A549 (cell line): ENCODE data around the gene SH2D2A. TPM values are rescaled to one million over a fixed set of nuclear protein-coding genes. Genes with fewer than 3 reads are reported as not detected.
"Not testable (repeated sequence)": the region's sequence is repeated elsewhere in the genome, so short reads cannot be mapped to it uniquely, and the experiment has no call there.

Source experiments
- ATAC-seq, 2 experiments: fragments of 200-7000 bp in 1 of 2; fragments of >200 bp in 1 of 2; cut with Nextera tagmentation in 1 of 2; cut with Tn5 transposase in 1 of 2; 3 replicates each; pipeline versions ENCODE4 v1.8.0 to v1.9.1; 2018 to 2020; ENCODE audit warnings: mild to moderate bottlenecking in 1 of 2, moderate library complexity in 1 of 2
- CTCF ChIA-PET: fragments of 300-600 bp; sonication (Branson Sonifier 250); formaldehyde crosslinking; extraction: SDS; loops from one replicate; lab custom pipeline; 2021; ENCODE audit warnings: antibody characterized with exemption, inconsistent platforms; lab: Yijun Ruan, JAX
- POLR2A ChIA-PET: fragments of 350-600 bp; formaldehyde crosslinking; extraction: SDS; loops from one replicate; lab custom pipeline; 2021; ENCODE audit warnings: antibody characterized with exemption, inconsistent platforms; lab: Yijun Ruan, JAX
- DNase-seq, 2 experiments: peaks; one replicate each; pipeline versions ENCODE4 v3.0.0 to v3.0.0-alpha.2; 2011 to 2016; ENCODE audit warnings: low read depth in 1 of 2, low spot score in 1 of 2
- FAIRE-seq: peaks from 2 replicates; lab custom pipeline; 2011; peaks lifted over from hg19 to GRCh38; lab: Jason Lieb, UNC
- H3K27ac ChIP-seq, 2 experiments: fragments of >200 bp; sonication (Bioruptor Twin); formaldehyde crosslinking; 3 replicates each; pipeline ENCODE4 v1.5.1; 2016 to 2017
- H3K4me1 ChIP-seq: fragments of >200 bp; sonication (Bioruptor Twin); formaldehyde crosslinking; 3 replicates; pipeline ENCODE4 v1.6.1; 2016
- H3K4me2 ChIP-seq: fragments of >200 bp; sonication (Bioruptor Twin); formaldehyde crosslinking; 3 replicates; pipeline ENCODE4 v1.6.1; 2016
- H3K4me3 ChIP-seq: fragments of >200 bp; sonication (Bioruptor Twin); formaldehyde crosslinking; 3 replicates; pipeline ENCODE4 v1.5.1; 2016
- H3K9me3 ChIP-seq: fragments of >200 bp; sonication (Bioruptor Twin); formaldehyde crosslinking; 3 replicates; pipeline ENCODE4 v1.6.1; 2016
- BHLHE40 ChIP-seq: IDR thresholded peaks from 2 replicates; pipeline ENCODE4 v1.6.1; 2012; ENCODE audit warnings: low read depth, low read length, inconsistent platforms
- CEBPB ChIP-seq, 2 experiments: fragments of >200 bp in 1 of 2; sonication (Bioruptor Twin) in 1 of 2; formaldehyde crosslinking in 1 of 2; IDR thresholded peaks; 2 replicates each; pipeline ENCODE4 v1.6.1; 2012 to 2016
- EHMT2 ChIP-seq: fragments of 200-600 bp; sonication (generic); IDR thresholded peaks from 2 replicates; pipeline ENCODE4 v1.6.1; 2016; ENCODE audit warnings: antibody characterized with exemption, low read depth, mild to moderate bottlenecking, moderate library complexity
- EP300 ChIP-seq, 2 experiments: fragments of >200 bp; sonication (Bioruptor Twin); formaldehyde crosslinking; IDR thresholded peaks; 2 replicates in 1 of 2; 3 replicates in 1 of 2; pipeline ENCODE4 v1.6.1; 2016 to 2017
- FOSB ChIP-seq: fragments of 250-450 bp; sonication (Bioruptor Pico); IDR thresholded peaks from 2 replicates; pipeline ENCODE4 v1.5.0; 2020; ENCODE audit warnings: mild to moderate bottlenecking, moderate library complexity
- FOXS1 ChIP-seq: fragments of 250-450 bp; sonication (Bioruptor Pico); IDR thresholded peaks from 2 replicates; pipeline ENCODE4 v1.5.0; 2020; ENCODE audit warnings: mild to moderate bottlenecking, moderate library complexity
- RAD21 ChIP-seq, 2 experiments: fragments of >200 bp in 1 of 2; sonication (Bioruptor Twin) in 1 of 2; formaldehyde crosslinking in 1 of 2; IDR thresholded peaks in 1 of 2; conservative IDR thresholded peaks in 1 of 2; 2 replicates in 1 of 2; 3 replicates in 1 of 2; pipeline ENCODE4 v1.6.1; 2012 to 2018; ENCODE audit warnings: inconsistent platforms in 1 of 2
- SREBF2 ChIP-seq: fragments of 450-650 bp; IDR thresholded peaks from 2 replicates; pipeline ENCODE4 v1.6.1; 2014; ENCODE audit warnings: mild to moderate bottlenecking, moderate library complexity
- TFCP2L1 ChIP-seq: fragments of 250-450 bp; sonication (Bioruptor Pico); IDR thresholded peaks from 2 replicates; pipeline ENCODE4 v1.5.0; 2021; ENCODE audit warnings: mild to moderate bottlenecking
- ZFP36 ChIP-seq: fragments of 450-650 bp; IDR thresholded peaks from 2 replicates; pipeline ENCODE4 v1.6.1; 2014; ENCODE audit warnings: borderline replicate concordance; ENCODE audit not compliant: partially characterized antibody
- ZNF302 ChIP-seq: fragments of 250-450 bp; sonication (Bioruptor Pico); IDR thresholded peaks from 2 replicates; pipeline ENCODE4 v1.9.0; 2021; ENCODE audit warnings: inconsistent platforms, mild to moderate bottlenecking, moderate library complexity
- WGBS: methylation state at CpG from one replicate; pipeline ENCODE4 v1.1.6; 2017; ENCODE audit errors: missing lambda C conversion rate; 5-methylcytosine and 5-hydroxymethylcytosine counted together
- polyA plus RNA-seq, 4 experiments: library from polyadenylated mRNA; depleted of rRNA in 3 of 4; stranded (reverse); fragments of >200 nt; fragmentation: RNase III in 1 of 4; extraction: RNeasy Plus Mini Kit Qiagen cat#74134 plus additional on column Dnase treatment in 1 of 4; gene quantifications; 2 replicates in 3 of 4; 3 replicates in 1 of 4; pipeline ENCODE4 v1.2.3, GENCODE V29; 2011 to 2017
- TF ChIP-seq, protein P1 (sequence below): fragments of 250-450 bp; sonication (Bioruptor Pico); IDR thresholded peaks from 2 replicates; pipeline ENCODE4 v1.5.0; 2020; ENCODE audit warnings: low read depth, mild to moderate bottlenecking, moderate library complexity
- TF ChIP-seq, protein P2 (sequence below): IDR thresholded peaks from 2 replicates; pipeline ENCODE4 v1.6.1; 2012

SH2D2A gene
- polyA plus RNA-seq, 2 of the 4 experiments (the other 2 are of a cell fraction), result 1.6 to 1.8 TPM

DNA sequence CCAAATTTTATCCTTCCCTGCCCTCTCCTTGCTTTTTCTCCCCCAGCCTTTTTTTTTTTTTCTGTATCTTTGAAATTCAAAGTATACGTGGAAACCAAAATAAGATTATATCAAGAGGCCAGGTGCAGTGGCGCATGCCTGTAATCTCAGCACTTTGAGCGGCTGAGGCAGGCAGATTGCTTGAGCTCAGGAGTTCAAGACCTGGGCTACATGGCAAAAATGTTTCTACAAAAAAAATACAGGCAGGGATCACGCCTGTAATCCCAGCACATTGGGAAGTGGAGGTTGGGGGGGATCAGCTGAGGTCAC, 55.9 kb downstream of the SH2D2A start:
- Histone ChIP-seq H3K4me3 (no peak overlapping the region), H3K4me2 (no peak overlapping the region), H3K9me3 (no peaks in the 10 kb centered on the region), H3K4me1 (peaks cover 3% of the 10 kb centered on the region; the same call in 1 of the 3 replicates), H3K27ac (no peak overlapping the region)
- FAIRE-seq (no peak), DNase-seq (no peak), ATAC-seq (no peak)
- ChIA-PET CTCF (interaction anchor here (0.6 to 13.3 kb wide), 6 partner anchors 9 to 113 kb away, joined by 3 to 130 read pairs (median 4); partner anchors contain the start of genes ISG20L2 and METTL25B), POLR2A (interaction anchor here (1.0 to 1.2 kb wide), 2 partner anchors 9 to 13 kb away, joined by 3 to 5 read pairs; partner anchors contain the start of gene HDGF)
- 80% methylated on average over 4 of the region's 4 CpGs for WGBS
- TF ChIP-seq EHMT2, result no peak
- no peak for TF ChIP-seq FOXS1 (CRISPR knock-in tag)
- no peak for TF ChIP-seq RAD21 (conservative IDR thresholded peaks at IDR 0.05 in 1 of 2, IDR thresholded peaks at IDR 0.05 in 1 of 2)
- no peak for TF ChIP-seq ZFP36
- no peak for TF ChIP-seq TFCP2L1 (CRISPR knock-in tag)
- no peak for TF ChIP-seq FOSB (CRISPR knock-in tag)

DNA sequence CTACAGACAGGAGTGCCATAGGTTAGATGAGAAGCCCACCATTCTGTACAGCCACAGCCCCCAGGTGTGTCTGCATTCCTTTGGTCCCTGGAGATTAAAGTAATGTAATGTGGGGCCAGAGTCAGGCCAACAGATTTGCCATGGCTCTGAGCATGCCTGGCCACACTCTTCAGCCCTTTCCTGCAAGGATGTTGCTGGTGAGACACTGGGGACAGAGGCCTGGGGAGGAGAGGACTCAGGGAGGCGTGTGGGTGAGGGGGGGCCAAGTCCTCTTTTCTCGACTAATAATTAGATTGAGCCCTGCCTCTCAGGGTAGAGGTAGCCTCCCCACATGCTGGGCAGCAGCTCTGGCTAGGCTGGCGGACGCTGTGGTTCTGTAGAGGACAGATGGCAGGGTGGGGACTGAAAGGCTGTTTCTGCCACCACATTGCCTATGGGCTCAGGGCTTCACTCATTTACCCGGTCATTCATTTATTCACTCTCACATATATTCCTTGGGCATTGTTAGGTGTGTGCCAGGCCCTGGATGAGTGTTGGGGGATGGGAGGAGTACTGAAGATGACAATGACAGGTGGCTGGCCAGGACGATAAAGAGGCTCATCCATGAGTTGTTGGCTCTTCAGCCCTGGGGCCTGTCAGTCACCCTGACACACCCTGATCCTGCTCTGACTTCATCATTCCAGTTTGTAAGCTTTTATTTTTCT, 56.4 kb downstream of the SH2D2A start:
- FAIRE-seq, result no peak

DNA sequence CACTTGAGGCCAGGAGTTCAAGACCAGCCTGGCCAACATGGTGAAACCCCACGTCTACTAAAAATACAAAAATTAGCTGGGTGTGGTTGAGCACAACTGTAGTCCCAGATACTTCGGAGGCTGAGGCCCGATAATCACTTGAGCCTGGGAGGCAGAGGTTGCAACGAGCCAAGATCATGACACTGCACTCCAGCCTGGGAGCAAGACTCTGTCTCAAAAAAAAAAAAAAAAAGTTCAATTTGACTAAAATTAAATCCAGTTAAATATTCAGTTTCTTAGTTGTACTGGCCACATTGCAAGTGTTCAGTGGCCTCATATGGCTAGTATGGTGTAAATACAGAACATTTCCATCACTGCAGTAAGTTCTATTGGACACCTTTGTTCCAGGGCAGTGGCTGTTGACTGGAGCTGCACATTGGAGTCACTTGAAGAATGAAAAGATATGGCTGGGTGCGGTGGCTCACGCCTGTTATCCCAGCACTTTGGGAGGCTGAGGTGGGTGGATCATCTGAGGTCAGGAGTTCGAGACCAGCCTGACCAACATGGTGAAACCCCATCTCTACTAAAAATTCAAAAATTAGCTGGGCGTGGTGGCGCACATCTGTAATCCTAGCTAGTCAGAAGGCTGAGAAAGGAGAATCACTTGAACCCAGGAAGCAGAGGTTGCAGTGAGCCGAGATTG, 58.9 kb downstream of the SH2D2A start:
- FAIRE-seq, DNase-seq, H3K4me1 ChIP-seq, POLR2A ChIA-PET, ATAC-seq, H3K9me3 ChIP-seq, H3K27ac ChIP-seq, H3K4me2 ChIP-seq, H3K4me3 ChIP-seq: not testable (repeated sequence)
- CTCF ChIA-PET, result interaction anchor here (0.6 to 3.7 kb wide), 5 partner anchors 32 to 104 kb away, joined by 3 to 30 read pairs (median 5); partner anchors contain the start of genes CRABP2 and NTRK1
- 93% methylated on average over 10 of the region's 10 CpGs for WGBS

More for the DNA sequence above, 56.4 kb downstream of the SH2D2A start:
- H3K4me2 ChIP-seq, result no peak overlapping the region
- H3K4me1 ChIP-seq, result no peaks in the 10 kb centered on the region
- H3K27ac ChIP-seq, result no peak overlapping the region
- peak in 1 of 2 experiments; percentile 56; a peak in 4 of 6 replicates for ATAC-seq
- no peak for DNase-seq
- TF ChIP-seq EP300 (IDR thresholded peaks at IDR 0.05), result no peak
- no peak for TF ChIP-seq ZFP36
- no peak for TF ChIP-seq ZNF302 (CRISPR knock-in tag)
- TF ChIP-seq SREBF2, result no peak
- no peak for TF ChIP-seq FOXS1 (CRISPR knock-in tag)
- no peak for TF ChIP-seq BHLHE40
- TF ChIP-seq CEBPB (IDR thresholded peaks at IDR 0.05), result no peak
- ChIA-PET POLR2A (interaction anchor here (1.0 kb wide), 1 partner anchor 13 kb away, joined by 3 read pairs; no protein-coding TSS in a partner anchor), CTCF (interaction anchor here (0.6 to 13.3 kb wide), 7 partner anchors 8 to 114 kb away, joined by 3 to 130 read pairs (median 4); partner anchors contain the start of genes ISG20L2 and METTL25B)
- 66% methylated on average over 5 of the region's 6 CpGs for WGBS
- H3K4me3 ChIP-seq, result no peak overlapping the region
- no peaks in the 10 kb centered on the region for H3K9me3 ChIP-seq

DNA sequence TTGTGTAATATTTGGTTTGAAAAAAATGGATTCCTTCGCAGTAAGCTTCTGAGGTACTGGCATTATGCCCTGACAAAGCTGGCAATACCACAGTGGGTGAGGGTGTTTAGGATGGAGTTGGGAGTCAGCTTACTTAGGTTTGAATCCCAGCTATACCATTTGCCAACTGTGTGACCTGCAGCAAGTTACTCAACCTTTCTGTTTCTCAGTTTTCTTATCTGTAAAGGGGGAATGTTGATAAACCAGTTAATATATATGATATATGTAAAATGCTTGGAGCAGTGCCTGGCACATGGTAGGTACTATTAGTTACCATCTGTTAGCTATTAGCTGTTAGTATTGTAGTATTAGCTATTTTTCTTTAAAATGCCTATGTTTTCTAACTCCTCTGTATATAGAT, 60.3 kb downstream of the SH2D2A start:
- ATAC-seq, result no peak
- no peaks in the 10 kb centered on the region for H3K9me3 ChIP-seq
- ChIA-PET POLR2A (interaction anchor here (1.1 kb wide), 2 partner anchors 11 to 28 kb away, joined by 3 to 5 read pairs; partner anchors contain the start of genes METTL25B and PRCC), CTCF (interaction anchor here (0.9 to 3.7 kb wide), 6 partner anchors 22 to 103 kb away, joined by 3 to 30 read pairs (median 6); partner anchors contain the start of gene CRABP2)
- H3K27ac ChIP-seq, result no peak overlapping the region
- peaks cover 8% of the 10 kb centered on the region; the same call in 1 of the 3 replicates for H3K4me1 ChIP-seq
- H3K4me3 ChIP-seq, result no peak overlapping the region
- WGBS, result 93% methylated on average over 1 of the region's 1 CpG
- TF ChIP-seq, protein P1, sequence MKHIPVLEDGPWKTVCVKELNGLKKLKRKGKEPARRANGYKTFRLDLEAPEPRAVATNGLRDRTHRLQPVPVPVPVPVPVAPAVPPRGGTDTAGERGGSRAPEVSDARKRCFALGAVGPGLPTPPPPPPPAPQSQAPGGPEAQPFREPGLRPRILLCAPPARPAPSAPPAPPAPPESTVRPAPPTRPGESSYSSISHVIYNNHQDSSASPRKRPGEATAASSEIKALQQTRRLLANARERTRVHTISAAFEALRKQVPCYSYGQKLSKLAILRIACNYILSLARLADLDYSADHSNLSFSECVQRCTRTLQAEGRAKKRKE, result no peak
- TF ChIP-seq, protein P2, sequence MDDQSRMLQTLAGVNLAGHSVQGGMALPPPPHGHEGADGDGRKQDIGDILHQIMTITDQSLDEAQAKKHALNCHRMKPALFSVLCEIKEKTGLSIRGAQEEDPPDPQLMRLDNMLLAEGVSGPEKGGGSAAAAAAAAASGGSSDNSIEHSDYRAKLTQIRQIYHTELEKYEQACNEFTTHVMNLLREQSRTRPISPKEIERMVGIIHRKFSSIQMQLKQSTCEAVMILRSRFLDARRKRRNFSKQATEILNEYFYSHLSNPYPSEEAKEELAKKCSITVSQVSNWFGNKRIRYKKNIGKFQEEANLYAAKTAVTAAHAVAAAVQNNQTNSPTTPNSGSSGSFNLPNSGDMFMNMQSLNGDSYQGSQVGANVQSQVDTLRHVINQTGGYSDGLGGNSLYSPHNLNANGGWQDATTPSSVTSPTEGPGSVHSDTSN, result no peak
- no peak for FAIRE-seq
- H3K4me2 ChIP-seq, result no peak overlapping the region
- DNase-seq, result no peak

Other genes starting within 250 kb of the SH2D2A start
- 15.4 and 15.6 TPM in 2 replicates for gene IQGAP3, start 244.3 kb downstream of the SH2D2A start, polyA plus RNA-seq (2011; rRNA removed)
- gene IQGAP3, start 244.3 kb downstream of the SH2D2A start, polyA plus RNA-seq (2017; fragmentation: RNase III; extraction: RNeasy Plus Mini Kit Qiagen cat#74134 plus additional on column Dnase treatment), result 16.0 to 17.0 TPM (median 17.0 TPM) in 3 replicates
- gene TTC24, start 237.1 kb downstream of the SH2D2A start, polyA plus RNA-seq (2011; rRNA removed), result not detected in 2 replicates
- not detected in 3 replicates for gene TTC24, start 237.1 kb downstream of the SH2D2A start, polyA plus RNA-seq (2017; fragmentation: RNase III; extraction: RNeasy Plus Mini Kit Qiagen cat#74134 plus additional on column Dnase treatment)
- gene NAXE, start 225.1 kb downstream of the SH2D2A start, polyA plus RNA-seq (2011; rRNA removed), result 81.4 and 109 TPM in 2 replicates
- 108 to 119 TPM (median 116 TPM) in 3 replicates for gene NAXE, start 225.1 kb downstream of the SH2D2A start, polyA plus RNA-seq (2017; fragmentation: RNase III; extraction: RNeasy Plus Mini Kit Qiagen cat#74134 plus additional on column Dnase treatment)
- gene GPATCH4, start 215.4 kb downstream of the SH2D2A start, polyA plus RNA-seq (2011; rRNA removed), result 68.1 and 76.1 TPM in 2 replicates
- gene GPATCH4, start 215.4 kb downstream of the SH2D2A start, polyA plus RNA-seq (2017; fragmentation: RNase III; extraction: RNeasy Plus Mini Kit Qiagen cat#74134 plus additional on column Dnase treatment), result 85.2 to 94.7 TPM (median 85.3 TPM) in 3 replicates
- gene HAPLN2, start 197.4 kb downstream of the SH2D2A start, polyA plus RNA-seq (2011; rRNA removed), result 0.11 and 0.23 TPM in 2 replicates
- gene HAPLN2, start 197.4 kb downstream of the SH2D2A start, polyA plus RNA-seq (2017; fragmentation: RNase III; extraction: RNeasy Plus Mini Kit Qiagen cat#74134 plus additional on column Dnase treatment), result 0.10 to 0.16 TPM (median 0.13 TPM) in 3 replicates
- gene BCAN, start 174.7 kb downstream of the SH2D2A start, polyA plus RNA-seq (2011; rRNA removed), result 0.12 TPM in 1 of 2 replicates, not detected in the other
- not detected in 3 replicates for gene BCAN, start 174.7 kb downstream of the SH2D2A start, polyA plus RNA-seq (2017; fragmentation: RNase III; extraction: RNeasy Plus Mini Kit Qiagen cat#74134 plus additional on column Dnase treatment)
- 0.57 and 0.65 TPM in 2 replicates for gene NES, start 139.4 kb downstream of the SH2D2A start, polyA plus RNA-seq (2011; rRNA removed)
- 2.1 to 2.8 TPM (median 2.1 TPM) in 3 replicates for gene NES, start 139.4 kb downstream of the SH2D2A start, polyA plus RNA-seq (2017; fragmentation: RNase III; extraction: RNeasy Plus Mini Kit Qiagen cat#74134 plus additional on column Dnase treatment)
- 1.4 and 1.7 TPM in 2 replicates for gene CRABP2, start 111.3 kb downstream of the SH2D2A start, polyA plus RNA-seq (2011; rRNA removed)
- gene CRABP2, start 111.3 kb downstream of the SH2D2A start, polyA plus RNA-seq (2017; fragmentation: RNase III; extraction: RNeasy Plus Mini Kit Qiagen cat#74134 plus additional on column Dnase treatment), result 15.6 to 19.1 TPM (median 17.9 TPM) in 3 replicates
- gene METTL25B, start 88.4 kb downstream of the SH2D2A start, polyA plus RNA-seq (2011; rRNA removed), result 18.5 and 22.1 TPM in 2 replicates
- 15.7 to 21.7 TPM (median 16.7 TPM) in 3 replicates for gene METTL25B, start 88.4 kb downstream of the SH2D2A start, polyA plus RNA-seq (2017; fragmentation: RNase III; extraction: RNeasy Plus Mini Kit Qiagen cat#74134 plus additional on column Dnase treatment)
- 42.5 and 55.7 TPM in 2 replicates for gene ISG20L2, start 88.1 kb downstream of the SH2D2A start, polyA plus RNA-seq (2011; rRNA removed)
- 27.6 to 31.4 TPM (median 29.6 TPM) in 3 replicates for gene ISG20L2, start 88.1 kb downstream of the SH2D2A start, polyA plus RNA-seq (2017; fragmentation: RNase III; extraction: RNeasy Plus Mini Kit Qiagen cat#74134 plus additional on column Dnase treatment)
- gene MRPL24, start 75.8 kb downstream of the SH2D2A start, polyA plus RNA-seq (2011; rRNA removed), result 170 and 246 TPM in 2 replicates
- gene MRPL24, start 75.8 kb downstream of the SH2D2A start, polyA plus RNA-seq (2017; fragmentation: RNase III; extraction: RNeasy Plus Mini Kit Qiagen cat#74134 plus additional on column Dnase treatment), result 195 to 207 TPM (median 198 TPM) in 3 replicates
- 271 and 299 TPM in 2 replicates for gene HDGF, start 65.2 kb downstream of the SH2D2A start, polyA plus RNA-seq (2011; rRNA removed)
- 404 to 428 TPM (median 419 TPM) in 3 replicates for gene HDGF, start 65.2 kb downstream of the SH2D2A start, polyA plus RNA-seq (2017; fragmentation: RNase III; extraction: RNeasy Plus Mini Kit Qiagen cat#74134 plus additional on column Dnase treatment)
- 52.0 and 65.3 TPM in 2 replicates for gene PRCC, start 49.3 kb downstream of the SH2D2A start, polyA plus RNA-seq (2011; rRNA removed)
- 42.8 to 45.5 TPM (median 44.5 TPM) in 3 replicates for gene PRCC, start 49.3 kb downstream of the SH2D2A start, polyA plus RNA-seq (2017; fragmentation: RNase III; extraction: RNeasy Plus Mini Kit Qiagen cat#74134 plus additional on column Dnase treatment)
- not detected in 2 replicates for gene INSRR, start 42.3 kb upstream of the SH2D2A start, polyA plus RNA-seq (2011; rRNA removed)
- not detected in 3 replicates for gene INSRR, start 42.3 kb upstream of the SH2D2A start, polyA plus RNA-seq (2017; fragmentation: RNase III; extraction: RNeasy Plus Mini Kit Qiagen cat#74134 plus additional on column Dnase treatment)
- 0.05 and 0.07 TPM in 2 replicates for gene NTRK1, start 44.0 kb upstream of the SH2D2A start, polyA plus RNA-seq (2011; rRNA removed)
- 0.08 to 0.18 TPM (median 0.10 TPM) in 3 replicates for gene NTRK1, start 44.0 kb upstream of the SH2D2A start, polyA plus RNA-seq (2017; fragmentation: RNase III; extraction: RNeasy Plus Mini Kit Qiagen cat#74134 plus additional on column Dnase treatment)
- 1.7 and 2.9 TPM in 2 replicates for gene PEAR1, start 76.9 kb upstream of the SH2D2A start, polyA plus RNA-seq (2011; rRNA removed)
- 5.0 to 7.5 TPM (median 6.3 TPM) in 3 replicates for gene PEAR1, start 76.9 kb upstream of the SH2D2A start, polyA plus RNA-seq (2017; fragmentation: RNase III; extraction: RNeasy Plus Mini Kit Qiagen cat#74134 plus additional on column Dnase treatment)
- 0.15 TPM in 1 of 2 replicates, not detected in the other for gene LRRC71, start 103.8 kb upstream of the SH2D2A start, polyA plus RNA-seq (2011; rRNA removed)
- 0.10 to 0.33 TPM (median 0.14 TPM) in 3 replicates for gene LRRC71, start 103.8 kb upstream of the SH2D2A start, polyA plus RNA-seq (2017; fragmentation: RNase III; extraction: RNeasy Plus Mini Kit Qiagen cat#74134 plus additional on column Dnase treatment)
- gene ARHGEF11, start 228.9 kb upstream of the SH2D2A start, polyA plus RNA-seq (2011; rRNA removed), result 17.1 and 21.3 TPM in 2 replicates
- 13.7 to 15.7 TPM (median 14.9 TPM) in 3 replicates for gene ARHGEF11, start 228.9 kb upstream of the SH2D2A start, polyA plus RNA-seq (2017; fragmentation: RNase III; extraction: RNeasy Plus Mini Kit Qiagen cat#74134 plus additional on column Dnase treatment)